ENCODE measurements around the gene PHACTR1.

PHACTR1 gene

GRCh38 chr6:13025893-13026499, 309.4 kb downstream of the PHACTR1 start:
- no peak overlapping the region for H3K4me3 ChIP-seq (ENCODE audit: low read length)
- DNase-seq (ENCODE audit: low read depth): no peak
- TF ChIP-seq, protein P1, sequence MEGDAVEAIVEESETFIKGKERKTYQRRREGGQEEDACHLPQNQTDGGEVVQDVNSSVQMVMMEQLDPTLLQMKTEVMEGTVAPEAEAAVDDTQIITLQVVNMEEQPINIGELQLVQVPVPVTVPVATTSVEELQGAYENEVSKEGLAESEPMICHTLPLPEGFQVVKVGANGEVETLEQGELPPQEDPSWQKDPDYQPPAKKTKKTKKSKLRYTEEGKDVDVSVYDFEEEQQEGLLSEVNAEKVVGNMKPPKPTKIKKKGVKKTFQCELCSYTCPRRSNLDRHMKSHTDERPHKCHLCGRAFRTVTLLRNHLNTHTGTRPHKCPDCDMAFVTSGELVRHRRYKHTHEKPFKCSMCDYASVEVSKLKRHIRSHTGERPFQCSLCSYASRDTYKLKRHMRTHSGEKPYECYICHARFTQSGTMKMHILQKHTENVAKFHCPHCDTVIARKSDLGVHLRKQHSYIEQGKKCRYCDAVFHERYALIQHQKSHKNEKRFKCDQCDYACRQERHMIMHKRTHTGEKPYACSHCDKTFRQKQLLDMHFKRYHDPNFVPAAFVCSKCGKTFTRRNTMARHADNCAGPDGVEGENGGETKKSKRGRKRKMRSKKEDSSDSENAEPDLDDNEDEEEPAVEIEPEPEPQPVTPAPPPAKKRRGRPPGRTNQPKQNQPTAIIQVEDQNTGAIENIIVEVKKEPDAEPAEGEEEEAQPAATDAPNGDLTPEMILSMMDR (conservative IDR thresholded peaks at IDR 0.05; ENCODE audit: low read depth, low read length): no peak

- TF ChIP-seq, protein P1 (conservative IDR thresholded peaks at IDR 0.05; ENCODE audit: low read depth, low read length): no peak
- DNase-seq (ENCODE audit: low read depth): no peak
- no peak overlapping the region for H3K4me3 ChIP-seq (ENCODE audit: low read length)
Measured at GRCh38 chr6:13026557-13026956, 310.0 kb downstream of the PHACTR1 start.

DNA sequence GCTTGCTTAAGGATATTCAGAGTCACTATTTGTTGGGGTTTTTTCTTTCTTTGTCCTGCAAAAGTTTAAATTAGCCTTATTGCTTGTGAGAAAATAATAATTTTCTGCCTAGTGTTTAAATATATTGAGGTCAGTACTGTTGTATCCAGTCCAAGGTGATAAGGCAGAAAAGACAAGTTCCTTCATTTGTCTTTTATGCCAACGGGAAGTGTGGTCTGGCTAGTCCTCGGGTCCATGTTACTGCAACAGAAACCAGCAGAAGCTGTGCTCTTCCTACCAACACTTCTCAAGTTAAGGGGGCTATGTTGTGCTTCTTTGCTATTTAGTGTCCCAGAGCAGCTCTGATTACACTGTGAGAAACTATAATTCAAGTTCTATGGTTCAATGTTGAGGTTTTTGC, 310.6 kb downstream of the PHACTR1 start:
- no peak overlapping the region for H3K4me3 ChIP-seq (ENCODE audit: low read length)
- TF ChIP-seq, protein P1 (conservative IDR thresholded peaks at IDR 0.05; ENCODE audit: low read depth, low read length): no peak
- no peak for DNase-seq (ENCODE audit: low read depth)

- TF ChIP-seq, protein P1 (conservative IDR thresholded peaks at IDR 0.05; ENCODE audit: low read depth, low read length): no peak
- no peak for DNase-seq (ENCODE audit: low read depth)
- H3K4me3 ChIP-seq (ENCODE audit: low read length): no peak overlapping the region
Measured at GRCh38 chr6:13030396-13030795, 313.8 kb downstream of the PHACTR1 start.

GRCh38 chr6:13032566-13032965, 316.0 kb downstream of the PHACTR1 start:
- DNase-seq (ENCODE audit: low read depth): no peak
- TF ChIP-seq, protein P1 (conservative IDR thresholded peaks at IDR 0.05; ENCODE audit: low read depth, low read length): no peak

DNA sequence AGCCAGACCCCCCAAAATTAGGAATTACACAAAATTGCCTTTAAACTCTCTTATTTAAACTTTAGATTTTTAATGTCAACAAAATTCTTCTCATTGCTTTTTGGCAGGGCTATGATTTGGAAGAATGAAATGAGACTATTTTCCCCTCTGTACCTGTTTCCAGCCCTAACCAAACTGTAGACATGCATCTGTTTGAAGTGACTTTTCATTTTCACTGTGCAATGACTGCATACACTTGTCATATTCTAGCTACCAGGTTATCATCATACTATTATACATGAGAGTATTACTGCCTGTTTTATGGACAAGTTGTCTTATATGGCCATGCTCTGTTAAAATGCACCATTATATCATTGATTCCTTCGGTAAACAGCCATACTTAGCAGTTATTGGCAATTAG, 316.6 kb downstream of the PHACTR1 start:
- no peak for DNase-seq (ENCODE audit: low read depth)
- no peak overlapping the region for H3K4me3 ChIP-seq (ENCODE audit: low read length)
- TF ChIP-seq, protein P1 (conservative IDR thresholded peaks at IDR 0.05; ENCODE audit: low read depth, low read length): no peak

More at GRCh38 chr6:13032566-13032965, 316.0 kb downstream of the PHACTR1 start:
- no peak overlapping the region for H3K4me3 ChIP-seq (ENCODE audit: low read length)

DNA sequence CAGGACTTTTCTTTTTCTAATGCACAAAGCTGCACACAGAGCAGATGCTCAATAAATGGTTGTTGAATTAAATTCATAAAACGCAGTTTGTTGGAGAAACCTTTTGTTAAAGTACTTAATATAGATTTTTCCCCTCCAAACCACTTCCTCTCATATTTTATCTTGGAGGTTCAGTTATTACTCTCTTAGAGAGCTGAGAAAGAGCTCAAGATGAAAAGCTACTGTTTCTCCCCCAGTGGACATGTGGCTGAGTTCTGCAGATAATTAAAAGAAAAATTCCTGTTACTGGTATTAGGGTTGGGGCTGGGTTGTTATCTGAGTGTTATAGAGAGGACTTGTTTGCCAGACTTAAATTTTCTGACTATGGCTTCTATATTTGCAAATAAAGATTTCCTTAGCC, 317.7 kb downstream of the PHACTR1 start:
- TF ChIP-seq, protein P1 (conservative IDR thresholded peaks at IDR 0.05; ENCODE audit: low read depth, low read length): no peak
- H3K4me3 ChIP-seq (ENCODE audit: low read length): no peak overlapping the region
- no peak for DNase-seq (ENCODE audit: low read depth)
